K562 (cell line): ENCODE measurements around the gene OR6B2. TPM values are rescaled to one million over a fixed set of nuclear protein-coding genes. Genes with fewer than 3 reads are reported as not detected.

ENCODE experiments used
- ATAC-seq: fragments of 200-7000 bp; cut with Tn5 transposase; 3 replicates; pipeline ENCODE4 v1.9.1; 2020; ENCODE audit warnings: moderate library complexity
- BruUV-seq: library from RNA; stranded (reverse); fragments of 400-500 nt; replicated peaks from 2 replicates; lab custom pipeline; 2021; lab: Mats Ljungman, UMichigan
- CTCF ChIA-PET: fragments of 300-600 bp; formaldehyde crosslinking; extraction: SDS; loops from one replicate; lab custom pipeline; 2021; ENCODE audit warnings: low intra/inter-chr PET ratio; lab: Yijun Ruan, JAX
- POLR2A ChIA-PET: fragments of 300-600, 350-650 bp; sonication (Branson Sonifier 250); formaldehyde crosslinking; extraction: SDS; loops from one replicate; lab custom pipeline; 2021; ENCODE audit warnings: antibody characterized with exemption, inconsistent platforms; lab: Yijun Ruan, JAX
- DNase-seq, 4 experiments: peaks; one replicate each; pipeline versions ENCODE4 v3.0.0 to v3.0.0-alpha.2; 2011 to 2018; ENCODE audit warnings: low spot score in 3 of 4, mixed read lengths in 3 of 4; ENCODE audit errors: extremely low read depth in 1 of 4
- FAIRE-seq: peaks from 2 replicates; lab custom pipeline; 2011; peaks lifted over from hg19 to GRCh38; lab: Jason Lieb, UNC
- H2AFZ ChIP-seq: 2 replicates; pipeline ENCODE4 v1.6.0; 2011; ENCODE audit warnings: low read depth, low read length, control low read depth, inconsistent platforms
- H3K27ac ChIP-seq: fragments of 200-600 bp; 3 replicates; pipeline ENCODE4 v1.8.0; 2011; ENCODE audit warnings: low read depth, mild to moderate bottlenecking, control low read depth, inconsistent platforms, low read length, moderate library complexity, mixed read lengths; ENCODE audit errors: extremely low read depth
- H3K27me3 ChIP-seq, 2 experiments: fragments of 300-600 bp in 1 of 2; 2 replicates in 1 of 2; 3 replicates in 1 of 2; pipeline versions ENCODE4 v1.6.0 to v1.8.0; 2011; ENCODE audit warnings: inconsistent platforms in 2 of 2, low read length in 2 of 2, mild to moderate bottlenecking in 1 of 2, mixed read lengths in 1 of 2, moderate library complexity in 1 of 2; ENCODE audit not compliant: control insufficient read depth in 2 of 2, insufficient read depth in 2 of 2
- H3K36me3 ChIP-seq: fragments of 300-600 bp; 3 replicates; pipeline ENCODE4 v1.8.0; 2011; ENCODE audit warnings: mild to moderate bottlenecking, low read length, inconsistent platforms; ENCODE audit not compliant: control insufficient read depth, insufficient read depth
- H3K4me1 ChIP-seq, 2 experiments: fragments of 200-600 bp in 1 of 2; replicated peaks in 1 of 2; 2 replicates in 1 of 2; 3 replicates in 1 of 2; pipeline versions ENCODE4 v1.5.1 to v1.8.0; 2011; ENCODE audit warnings: inconsistent platforms in 2 of 2, low read length in 2 of 2, mild to moderate bottlenecking in 1 of 2, mixed read lengths in 1 of 2, moderate library complexity in 1 of 2; ENCODE audit not compliant: control insufficient read depth in 2 of 2, insufficient read depth in 2 of 2
- H3K4me2 ChIP-seq: 2 replicates; pipeline ENCODE4 v1.6.1; 2011; ENCODE audit warnings: low read length, control low read depth, inconsistent platforms, mixed read lengths; ENCODE audit not compliant: insufficient read depth
- H3K4me3 ChIP-seq: fragments of 200-600 bp; sonication (generic), shearing (Covaris generic); 2 replicates; pipeline ENCODE4 v1.5.1; 2016; ENCODE audit warnings: control low read depth, inconsistent platforms
- H3K79me2 ChIP-seq: fragments of 200-600 bp; 3 replicates; pipeline ENCODE4 v1.8.0; 2011; ENCODE audit warnings: low read length, inconsistent platforms; ENCODE audit not compliant: control insufficient read depth, insufficient read depth
- H3K9ac ChIP-seq, 2 experiments: 2 replicates each; pipeline versions ENCODE4 v1.6.0 to v1.6.1; 2011; ENCODE audit warnings: low read depth in 2 of 2, low read length in 2 of 2, control low read depth in 1 of 2, inconsistent platforms in 1 of 2, mild to moderate bottlenecking in 1 of 2, mixed read lengths in 1 of 2; ENCODE audit not compliant: insufficient read depth in 1 of 2
- H3K9me1 ChIP-seq: one replicate; pipeline ENCODE4 v1.6.0; 2011; ENCODE audit warnings: inconsistent platforms, mild to moderate bottlenecking, low read length, moderate library complexity; ENCODE audit not compliant: control insufficient read depth, insufficient read depth
- H3K9me3 ChIP-seq: replicated peaks from 2 replicates; pipeline ENCODE4 v1.5.1; 2011; ENCODE audit warnings: low read depth, low read length, inconsistent platforms; ENCODE audit not compliant: control insufficient read depth, insufficient read depth
- H4K20me1 ChIP-seq: replicated peaks from 2 replicates; pipeline ENCODE4 v1.6.1; 2011; ENCODE audit warnings: low read length, inconsistent platforms, mixed read lengths; ENCODE audit not compliant: control insufficient read depth, insufficient read depth
- BCOR ChIP-seq: fragments of 450-650 bp; IDR thresholded peaks from 2 replicates; pipeline ENCODE4 v1.6.1; 2016
- CEBPB ChIP-seq: fragments of 450-650 bp; IDR thresholded peaks from 2 replicates; pipeline ENCODE4 v1.6.1; 2016; ENCODE audit warnings: missing genetic modification characterization, missing compliant biosample characterization
- ELF2 ChIP-seq: fragments of 250-450 bp; sonication (Bioruptor Pico); IDR thresholded peaks from 2 replicates; pipeline ENCODE4 v1.5.0; 2021; ENCODE audit warnings: mild to moderate bottlenecking
- GABPA ChIP-seq: fragments of 200-800 bp; sonication (Bioruptor generic); conservative IDR thresholded peaks from 2 replicates; pipeline ENCODE4 v1.6.1; 2016; ENCODE audit warnings: low read depth, missing genetic modification characterization, missing compliant biosample characterization
- HCFC1 ChIP-seq: IDR thresholded peaks from 2 replicates; pipeline ENCODE4 v1.6.1; 2012; ENCODE audit warnings: low read depth, low read length, improper control_type of control experiment
- KLF1 ChIP-seq: fragments of 450-650 bp; IDR thresholded peaks from 2 replicates; pipeline ENCODE4 v1.6.1; 2016; ENCODE audit warnings: missing genetic modification characterization, missing compliant biosample characterization
- NFYB ChIP-seq: IDR thresholded peaks from 2 replicates; pipeline ENCODE4 v1.6.1; 2011; ENCODE audit warnings: mild to moderate bottlenecking, moderate library complexity; ENCODE audit not compliant: insufficient read length; ENCODE audit errors: extremely low read depth
- NRF1 ChIP-seq, 2 experiments: fragments of 450-650 bp; IDR thresholded peaks in 1 of 2; conservative IDR thresholded peaks in 1 of 2; 2 replicates each; pipeline ENCODE4 v1.6.1; 2014; ENCODE audit warnings: mild to moderate bottlenecking in 2 of 2
- RB1 ChIP-seq: fragments of 450-650 bp; IDR thresholded peaks from 2 replicates; pipeline ENCODE4 v1.6.1; 2017; ENCODE audit warnings: low read depth, mild to moderate bottlenecking
- ZBTB1 ChIP-seq: sonication (generic); formaldehyde crosslinking; IDR thresholded peaks from 2 replicates; pipeline ENCODE4 v1.8.1; 2023; ENCODE audit warnings: missing genetic modification reagents, low read depth, mild to moderate bottlenecking, borderline replicate concordance
- ZFP36 ChIP-seq: fragments of 150-350 bp; IDR thresholded peaks from 2 replicates; pipeline ENCODE4 v1.6.1; 2018; ENCODE audit warnings: low read length, low read depth; ENCODE audit not compliant: partially characterized antibody
- ZNF79 ChIP-seq: fragments of 250-450 bp; sonication (Bioruptor Pico); IDR thresholded peaks from 2 replicates; pipeline ENCODE4 v1.4.0; 2020; ENCODE audit warnings: low read depth, mild to moderate bottlenecking, moderate library complexity
- WGBS: fragments of 100-300 bp; shearing (Covaris generic); methylation state at CpG from one replicate; pipeline ENCODE4 v1.1.6; 2016; ENCODE audit warnings: low coverage, mixed read lengths; ENCODE audit not compliant: insufficient coverage; ENCODE audit errors: missing lambda C conversion rate; 5-methylcytosine and 5-hydroxymethylcytosine counted together
- in situ Hi-C: fragments of 300-500 bp; cut with MboI; formaldehyde crosslinking; loops from 4 replicates; pipeline ENCODE4 v1.15.0; 2018; ENCODE audit warnings: inconsistent platforms, mixed read lengths
- intact Hi-C: fragments of 100-400 bp; cut with micrococcal nuclease; formaldehyde crosslinking; loops from 2 replicates; pipeline ENCODE4 v1.14.2; 2022
- polyA plus RNA-seq, 8 experiments: library from polyadenylated mRNA; depleted of rRNA in 4 of 8; stranded (reverse) in 5 of 8; unstranded in 3 of 8; fragments of >200 nt; fragmentation: Nextera tagmentation in 2 of 8; fragmentation: Illumina TruSeq in 1 of 8; extraction: Ambion mirVana in 2 of 8; extraction: Trizol in 1 of 8; gene quantifications; 2 replicates each; pipeline versions ENCODE4 v1.2.1 to v1.2.3, GENCODE V29; 2011 to 2014; ENCODE audit warnings: inconsistent platforms in 1 of 8, missing spikeins in 1 of 8
- total RNA-seq, 7 experiments: library from RNA; depleted of rRNA in 6 of 7; stranded (reverse); fragments of >200 nt in 6 of 7; fragmentation: Illumina TruSeq in 2 of 7; extraction: Trizol in 2 of 7; gene quantifications; 2 replicates each; pipeline versions ENCODE4 v1.2.1 to v1.2.3, GENCODE V29; 2011 to 2021; ENCODE audit warnings: low replicate concordance in 1 of 7
- TF ChIP-seq, protein P1 (sequence below), 2 experiments: fragments of 200-800 bp in 1 of 2; sonication (Bioruptor generic) in 1 of 2; sonication (generic) in 1 of 2; formaldehyde crosslinking in 1 of 2; IDR thresholded peaks in 1 of 2; conservative IDR thresholded peaks in 1 of 2; 2 replicates each; pipeline versions ENCODE4 v1.5.0 to v1.6.1; 2016 to 2020; ENCODE audit warnings: missing compliant biosample characterization in 1 of 2, missing genetic modification characterization in 1 of 2, missing genetic modification reagents in 1 of 2

The OR6B2 gene
- total and polyA plus RNA-seq, 9 of the 15 experiments (the other 6 are each of a cell fraction or from before 2014, with no cell fraction given) = not detected

DNA sequence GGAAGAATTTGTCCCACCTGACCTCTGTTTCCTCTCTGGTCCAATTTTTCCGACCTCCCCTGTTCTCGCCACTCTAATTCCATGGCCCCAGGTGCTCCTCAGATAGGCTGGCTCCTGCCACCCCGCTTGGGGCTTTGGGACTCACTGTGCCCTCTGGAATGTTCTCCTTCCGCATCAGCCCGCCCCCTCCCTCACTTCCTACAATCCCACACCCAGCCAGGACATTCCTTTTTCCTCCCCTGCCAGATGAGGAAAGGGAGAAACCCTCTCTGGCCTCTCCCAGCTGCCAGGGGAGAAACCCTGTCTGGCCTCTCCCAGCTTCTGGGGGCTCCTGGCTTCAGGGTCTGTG, 3.1 kb upstream of the OR6B2 start (continued):
- TF ChIP-seq ZNF79 (CRISPR knock-in tag) = no peak
- TF ChIP-seq NRF1 (conservative IDR thresholded peaks at IDR 0.05 in 1 of 2, IDR thresholded peaks at IDR 0.05 in 1 of 2) = no peak
- no peak for TF ChIP-seq NFYB
- TF ChIP-seq, all 486 proteins: peak for 0

DNA sequence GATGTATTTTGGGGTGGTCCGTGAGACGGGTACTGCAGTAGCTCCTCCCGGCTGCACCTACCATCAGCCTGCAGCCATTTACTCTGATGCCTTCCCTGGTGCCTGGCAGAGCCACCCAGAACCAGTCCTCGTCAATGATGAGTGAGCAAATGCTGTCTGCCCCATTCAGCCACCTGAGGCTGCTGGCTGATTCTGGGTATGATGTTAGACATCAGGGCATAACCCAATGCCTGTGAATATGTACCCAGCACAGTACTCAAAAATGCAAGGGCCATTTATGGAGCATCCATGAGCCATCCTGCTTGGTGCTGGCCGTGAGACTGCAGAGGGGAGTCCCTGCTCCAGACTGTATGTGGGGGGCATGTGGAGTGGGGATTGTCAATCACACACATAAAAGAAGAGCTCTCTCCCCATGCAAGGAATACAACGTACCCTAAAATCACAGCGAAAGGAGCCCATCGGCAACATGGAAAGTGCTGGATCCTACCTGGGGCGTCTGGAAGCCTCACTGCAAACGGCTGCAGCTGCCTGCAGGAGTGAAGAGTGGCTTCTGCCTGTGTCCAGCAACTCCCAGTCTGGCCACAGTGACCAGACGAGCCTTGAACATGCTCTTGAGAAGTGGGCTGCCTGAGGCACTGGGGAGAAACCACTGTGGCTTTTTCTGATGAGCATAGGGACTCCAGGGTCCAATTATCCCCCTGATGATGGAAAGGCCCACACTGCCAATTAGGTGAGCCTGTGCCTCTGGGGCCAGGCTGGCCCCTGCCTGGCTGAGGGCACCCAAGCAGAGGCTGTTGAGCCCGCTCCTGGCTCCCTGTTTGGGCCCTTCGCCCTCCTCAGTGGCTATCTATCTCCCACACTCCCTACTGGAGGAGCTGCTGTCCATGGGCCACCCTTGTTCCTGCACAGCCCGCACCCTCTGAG, 2.4 kb upstream of the OR6B2 start:
- FAIRE-seq = no peak
- Histone ChIP-seq H2AFZ (no peak overlapping the region), H3K36me3 (no peaks in the 10 kb centered on the region), H3K9me3 (no peaks in the 10 kb centered on the region), H3K9me1 (no peaks in the 10 kb centered on the region), H3K4me1 (no peaks in the 10 kb centered on the region), H3K4me3 (no peak overlapping the region), H4K20me1 (no peaks in the 10 kb centered on the region), H3K27ac (no peak overlapping the region), H3K27me3 (peaks cover 3 to 29% of the 10 kb centered on the region in 2 experiments), H3K4me2 (no peak overlapping the region), H3K79me2 (no peaks in the 10 kb centered on the region), H3K9ac (no peak overlapping the region; a peak in 1 of 4 replicates)
- no peak for ATAC-seq
- CTCF ChIA-PET = no interaction called here
- POLR2A ChIA-PET = interaction anchor here (0.7 kb wide), 1 partner anchor 24 kb away, joined by 3 read pairs; no protein-coding TSS in a partner anchor
- 1% methylated on average over 9 of the region's 14 CpGs for WGBS
- in situ Hi-C loops = no loop called here
- DNase-seq = no peak
- BruUV-seq = no TSS peak
- TF ChIP-seq ELF2 (CRISPR knock-in tag) (no peak), BCOR (no peak), CEBPB (tag) (no peak), RB1 (no peak), GABPA (tag) (no peak), HCFC1 (no peak), ZFP36 (no peak), ZBTB1 (no peak), KLF1 (tag) (no peak)
- TF ChIP-seq, protein P1, sequence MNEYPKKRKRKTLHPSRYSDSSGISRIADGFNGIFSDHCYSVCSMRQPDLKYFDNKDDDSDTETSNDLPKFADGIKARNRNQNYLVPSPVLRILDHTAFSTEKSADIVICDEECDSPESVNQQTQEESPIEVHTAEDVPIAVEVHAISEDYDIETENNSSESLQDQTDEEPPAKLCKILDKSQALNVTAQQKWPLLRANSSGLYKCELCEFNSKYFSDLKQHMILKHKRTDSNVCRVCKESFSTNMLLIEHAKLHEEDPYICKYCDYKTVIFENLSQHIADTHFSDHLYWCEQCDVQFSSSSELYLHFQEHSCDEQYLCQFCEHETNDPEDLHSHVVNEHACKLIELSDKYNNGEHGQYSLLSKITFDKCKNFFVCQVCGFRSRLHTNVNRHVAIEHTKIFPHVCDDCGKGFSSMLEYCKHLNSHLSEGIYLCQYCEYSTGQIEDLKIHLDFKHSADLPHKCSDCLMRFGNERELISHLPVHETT (CRISPR knock-in tag; conservative IDR thresholded peaks at IDR 0.05 in 1 of 2, IDR thresholded peaks at IDR 0.05 in 1 of 2) = no peak
- intact Hi-C loops = no loop called here
